IMR-90 (cell line): ENCODE measurements around the gene SORL1. TPM values are rescaled to one million over a fixed set of nuclear protein-coding genes. Genes with fewer than 3 reads are reported as not detected.

Experiments
- ATAC-seq: fragments of 200-7000 bp; cut with Tn5 transposase; 2 replicates; pipeline ENCODE4 v1.9.1; 2020; ENCODE audit warnings: low read depth, mild to moderate bottlenecking, moderate library complexity
- BruUV-seq: library from RNA; stranded (reverse); fragments of 400-500 nt; replicated peaks from 2 replicates; lab custom pipeline; 2021; lab: Mats Ljungman, UMichigan
- CTCF ChIA-PET: fragments of 300-600 bp; formaldehyde crosslinking; extraction: SDS; loops from one replicate; lab custom pipeline; 2021; ENCODE audit warnings: antibody characterized with exemption; lab: Yijun Ruan, JAX
- POLR2A ChIA-PET: fragments of 300-600 bp; sonication (Branson Sonifier 250); formaldehyde crosslinking; loops from one replicate; lab custom pipeline; 2022; ENCODE audit warnings: antibody characterized with exemption; ENCODE audit not compliant: unreplicated experiment; lab: Charles Lee
- DNase-seq: peaks from one replicate; pipeline ENCODE4 v3.0.0; 2013
- H2AFZ ChIP-seq: replicated peaks from 2 replicates; pipeline ENCODE3; 2013; ENCODE audit warnings: low read length, mild to moderate bottlenecking; ENCODE audit not compliant: poor library complexity
- H2AK5ac ChIP-seq: 2 replicates; pipeline ENCODE4 v1.6.1; 2013; ENCODE audit warnings: low read depth, low read length, inconsistent platforms
- H2AK9ac ChIP-seq: replicated peaks from 2 replicates; pipeline ENCODE3; 2013; ENCODE audit warnings: mild to moderate bottlenecking, low read depth, low read length, moderate library complexity; ENCODE audit not compliant: poor library complexity
- H2BK120ac ChIP-seq: 2 replicates; pipeline ENCODE4 v1.6.1; 2013; ENCODE audit warnings: low read depth, low read length, inconsistent platforms
- H2BK15ac ChIP-seq: 3 replicates; pipeline ENCODE4 v1.6.1; 2013; ENCODE audit warnings: low read depth, low read length, inconsistent platforms
- H2BK20ac ChIP-seq: 2 replicates; pipeline ENCODE4 v1.6.1; 2013; ENCODE audit warnings: low read depth, mild to moderate bottlenecking, inconsistent platforms, low read length, moderate library complexity
- H2BK5ac ChIP-seq: 2 replicates; pipeline ENCODE4 v1.6.1; 2013; ENCODE audit warnings: mild to moderate bottlenecking, low read depth, low read length, inconsistent platforms; ENCODE audit not compliant: poor library complexity, severe bottlenecking
- H3K14ac ChIP-seq: replicated peaks from 2 replicates; pipeline ENCODE4 v1.6.1; 2013; ENCODE audit warnings: low read depth, low read length, inconsistent platforms
- H3K18ac ChIP-seq: 2 replicates; pipeline ENCODE4 v1.6.1; 2013; ENCODE audit warnings: low read depth, low read length, control low read depth
- H3K23ac ChIP-seq: 2 replicates; pipeline ENCODE4 v1.6.1; 2013; ENCODE audit warnings: low read depth, low read length, inconsistent platforms
- H3K27ac ChIP-seq: 2 replicates; pipeline ENCODE4 v1.5.1; 2013; ENCODE audit warnings: mild to moderate bottlenecking, control low read depth, low read length; ENCODE audit not compliant: insufficient read depth
- H3K27me3 ChIP-seq: 2 replicates; pipeline ENCODE4 v1.6.1; 2013; ENCODE audit warnings: low read length; ENCODE audit not compliant: control insufficient read depth, insufficient read depth
- H3K36me3 ChIP-seq: 2 replicates; pipeline ENCODE4 v1.6.1; 2013; ENCODE audit warnings: low read length, mixed read lengths; ENCODE audit not compliant: control insufficient read depth, insufficient read depth
- H3K4ac ChIP-seq: 2 replicates; pipeline ENCODE4 v1.6.1; 2013; ENCODE audit warnings: low read depth, low read length, inconsistent platforms
- H3K4me1 ChIP-seq: 2 replicates; pipeline ENCODE4 v1.6.1; 2013; ENCODE audit warnings: low read length, mixed read lengths; ENCODE audit not compliant: control insufficient read depth, insufficient read depth
- H3K4me2 ChIP-seq: 2 replicates; pipeline ENCODE4 v1.6.1; 2013; ENCODE audit warnings: low read depth, mild to moderate bottlenecking, control low read depth, low read length, moderate library complexity
- H3K4me3 ChIP-seq: 2 replicates; pipeline ENCODE4 v1.5.1; 2013; ENCODE audit warnings: low read depth, mild to moderate bottlenecking, control low read depth, low read length, moderate library complexity; ENCODE audit not compliant: insufficient read depth
- H3K56ac ChIP-seq: 2 replicates; pipeline ENCODE4 v1.6.1; 2013; ENCODE audit warnings: low read length, inconsistent platforms; ENCODE audit not compliant: insufficient read depth; ENCODE audit errors: extremely low read depth
- H3K79me1 ChIP-seq, 2 experiments: 2 replicates each; pipeline ENCODE4 v1.6.1; 2013; ENCODE audit warnings: low read length in 2 of 2, inconsistent platforms in 1 of 2, low read depth in 1 of 2
- H3K9ac ChIP-seq: 2 replicates; pipeline ENCODE4 v1.6.1; 2013; ENCODE audit warnings: low read depth, low read length, control low read depth
- H3K9me1 ChIP-seq: 2 replicates; pipeline ENCODE4 v1.6.1; 2013; ENCODE audit warnings: low read length, inconsistent platforms; ENCODE audit not compliant: insufficient read depth
- H3K9me3 ChIP-seq: 2 replicates; pipeline ENCODE4 v1.6.1; 2013; ENCODE audit warnings: low read length; ENCODE audit not compliant: control insufficient read depth, insufficient read depth
- H4K20me1 ChIP-seq: 2 replicates; pipeline ENCODE4 v1.6.1; 2013; ENCODE audit warnings: low read length, inconsistent platforms; ENCODE audit not compliant: insufficient read depth
- H4K5ac ChIP-seq: 2 replicates; pipeline ENCODE4 v1.6.1; 2013; ENCODE audit warnings: mild to moderate bottlenecking, low read depth, low read length, control low read depth
- H4K8ac ChIP-seq, 2 experiments: 2 replicates each; pipeline ENCODE4 v1.6.1; 2013; ENCODE audit warnings: low read depth in 2 of 2, low read length in 2 of 2, control low read depth in 1 of 2, inconsistent platforms in 1 of 2
- H4K91ac ChIP-seq: 2 replicates; pipeline ENCODE4 v1.6.1; 2013; ENCODE audit warnings: low read depth, low read length, inconsistent platforms; ENCODE audit not compliant: insufficient read depth
- BHLHE40 ChIP-seq: fragments of 150-350 bp; IDR thresholded peaks from 2 replicates; pipeline ENCODE4 v1.6.1; 2016; ENCODE audit warnings: mild to moderate bottlenecking, low read depth, low read length
- CEBPB ChIP-seq: IDR thresholded peaks from 2 replicates; pipeline ENCODE4 v1.6.1; 2012; ENCODE audit warnings: low read depth, low read length, improper control_type of control experiment
- CHD1 ChIP-seq: IDR thresholded peaks from 2 replicates; pipeline ENCODE4 v1.6.1; 2012; ENCODE audit warnings: low read depth, low read length, improper control_type of control experiment
- MAFK ChIP-seq: IDR thresholded peaks from 2 replicates; pipeline ENCODE4 v1.6.1; 2012; ENCODE audit warnings: low read depth, low read length, improper control_type of control experiment
- MAZ ChIP-seq: IDR thresholded peaks from 2 replicates; pipeline ENCODE4 v1.6.1; 2012; ENCODE audit warnings: low read depth, mild to moderate bottlenecking, low read length, improper control_type of control experiment, moderate library complexity, borderline replicate concordance
- MXI1 ChIP-seq: IDR thresholded peaks from 2 replicates; pipeline ENCODE4 v1.6.1; 2012; ENCODE audit warnings: low read depth, mild to moderate bottlenecking, low read length, moderate library complexity, borderline replicate concordance
- NFE2L2 ChIP-seq: fragments of 150-350 bp; IDR thresholded peaks from 2 replicates; pipeline ENCODE4 v1.6.1; 2016; ENCODE audit warnings: low read depth, mild to moderate bottlenecking, low read length
- POLR2A ChIP-seq: IDR thresholded peaks from 2 replicates; pipeline ENCODE4 v1.6.1; 2012; ENCODE audit warnings: mild to moderate bottlenecking, low read depth, low read length
- RAD21 ChIP-seq: IDR thresholded peaks from 2 replicates; pipeline ENCODE4 v1.6.1; 2012; ENCODE audit warnings: low read length, improper control_type of control experiment
- RCOR1 ChIP-seq: IDR thresholded peaks from 2 replicates; pipeline ENCODE4 v1.6.1; 2012; ENCODE audit warnings: mild to moderate bottlenecking, low read length, improper control_type of control experiment; ENCODE audit not compliant: insufficient replicate concordance
- RFX5 ChIP-seq: IDR thresholded peaks from 2 replicates; pipeline ENCODE4 v1.8.0; 2012; ENCODE audit warnings: low read depth, mild to moderate bottlenecking, low read length, moderate library complexity
- WGBS, 2 experiments: methylation state at CpG; one replicate each; pipeline versions ENCODE4 v1.1.5 to v1.1.7; 2013; ENCODE audit warnings: missing lambda C conversion rate in 2 of 2; ENCODE audit not compliant: insufficient read length in 1 of 2; ENCODE audit errors: extremely low coverage in 2 of 2; 5-methylcytosine and 5-hydroxymethylcytosine counted together
- dilution Hi-C: fragments of 300-500 bp; cut with HindIII; formaldehyde crosslinking; loops from one replicate; pipeline ENCODE4 v1.14.3; 2018; ENCODE audit warnings: low sequenced_read_pairs; ENCODE audit not compliant: unreplicated experiment
- in situ Hi-C: fragments of 300-500 bp; cut with MboI; formaldehyde crosslinking; loops from 3 replicates; pipeline ENCODE4 v1.14.3; 2019; ENCODE audit warnings: low sequenced_read_pairs, inconsistent platforms, mixed read lengths
- intact Hi-C: fragments of 100-400 bp; cut with micrococcal nuclease; formaldehyde crosslinking; loops from 2 replicates; pipeline ENCODE4 v1.10.0; 2022
- polyA plus RNA-seq, 3 experiments: library from polyadenylated mRNA; depleted of rRNA; stranded (reverse); fragments of >200 nt; gene quantifications; 2 replicates each; pipeline ENCODE4 v1.2.3, GENCODE V29; 2012; ENCODE audit warnings: low replicate concordance in 1 of 3
- total RNA-seq: library from RNA; depleted of rRNA; stranded (reverse); fragments of >200 nt; gene quantifications from 2 replicates; pipeline ENCODE4 v1.2.3, GENCODE V29; 2012
- TF ChIP-seq, protein P1 (sequence below): fragments of 150-350 bp; IDR thresholded peaks from 2 replicates; pipeline ENCODE4 v1.6.1; 2016; ENCODE audit warnings: low read depth, mild to moderate bottlenecking, low read length, moderate library complexity, borderline replicate concordance
- TF ChIP-seq, protein P2 (sequence below): conservative IDR thresholded peaks from 2 replicates; pipeline ENCODE4 v1.5.1; 2012; ENCODE audit warnings: mild to moderate bottlenecking, low read depth, low read length, improper control_type of control experiment
- TF ChIP-seq, protein P3 (sequence below): fragments of 150-350 bp; IDR thresholded peaks from 2 replicates; pipeline ENCODE4 v1.6.1; 2017; ENCODE audit warnings: mild to moderate bottlenecking, antibody characterized with exemption, low read length, low read depth

SORL1 gene
- total and polyA plus RNA-seq, 2 of the 4 experiments (the other 2 are of a cell fraction): 1.0 to 2.0 TPM

DNA sequence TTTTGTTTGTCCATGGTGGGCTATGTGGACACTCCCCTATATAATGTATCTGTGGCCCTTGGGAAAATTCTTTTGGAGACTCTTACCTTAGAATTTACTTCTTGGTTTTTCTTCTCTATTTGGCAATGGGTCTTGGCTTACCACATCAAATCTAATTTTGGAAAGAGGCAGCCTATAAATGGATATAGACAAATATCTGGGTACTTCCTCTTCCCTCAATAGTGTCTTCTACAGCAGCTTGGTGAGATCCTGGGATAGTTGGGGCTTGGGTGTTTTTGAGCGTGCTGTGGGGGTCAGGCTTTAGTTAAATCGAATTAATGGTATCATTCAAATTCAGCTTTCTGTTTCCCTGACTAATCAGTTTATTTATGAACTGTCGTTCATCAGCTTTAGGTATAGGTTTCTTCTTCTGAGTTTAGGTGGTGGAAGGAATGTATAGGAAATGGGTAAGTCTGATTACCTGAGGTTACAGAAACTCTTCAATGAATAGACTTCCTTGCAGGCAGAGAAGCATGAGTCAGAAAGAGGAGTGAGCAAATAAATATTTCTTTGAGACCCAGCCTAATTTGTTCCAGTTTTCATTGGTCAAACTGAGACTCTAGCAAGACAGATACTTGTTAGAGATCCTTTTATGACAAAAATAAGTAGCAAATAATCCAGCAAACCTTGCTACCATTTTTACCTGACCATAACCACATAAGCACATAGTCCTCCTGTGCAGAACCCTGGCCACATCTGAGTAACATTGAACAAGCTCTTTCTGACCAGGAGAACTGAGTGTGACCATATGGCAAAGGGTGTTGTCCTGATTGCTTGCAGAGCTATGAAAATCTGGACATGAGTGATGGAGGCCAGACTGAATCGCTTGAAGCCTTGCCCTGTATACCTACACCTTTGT, 69.3 kb downstream of the SORL1 start:
- Histone ChIP-seq H4K20me1 (no peaks in the 10 kb centered on the region), H2BK5ac (no peak overlapping the region), H3K9ac (no peak overlapping the region), H3K4me1 (peaks cover 3% of the 10 kb centered on the region), H2BK15ac (no peak overlapping the region), H2BK20ac (no peak overlapping the region), H3K14ac (no peak overlapping the region; the same call in 1 of the 2 replicates), H3K4me2 (no peak overlapping the region), H2AK9ac (no peak overlapping the region), H3K4ac (no peak overlapping the region), H3K9me1 (0 out of 2 replicates have a peak, but pooled peaks cover 4% of the 10 kb centered on the region), H3K36me3 (no peaks in the 10 kb centered on the region), H3K23ac (no peak overlapping the region), H3K18ac (no peak overlapping the region; the same call in 1 of the 2 replicates), H3K79me1 (no peaks in the 10 kb centered on the region), H3K27ac (no peak overlapping the region), H3K4me3 (no peak overlapping the region), H3K9me3 (peaks cover 3% of the 10 kb centered on the region; the same call in 1 of the 2 replicates), H4K91ac (no peak overlapping the region), H3K56ac (no peak overlapping the region), H2AFZ (no peak overlapping the region), H2AK5ac (no peak overlapping the region), H2BK120ac (no peak overlapping the region), H3K27me3 (no peaks in the 10 kb centered on the region), H4K5ac (no peak overlapping the region), H4K8ac (no peak overlapping the region)
- ATAC-seq (no peak), DNase-seq (peak; percentile 8)
- BruUV-seq: no TSS peak
- WGBS, 2 experiments: no CpG with 5 or more reads among the region's 4 CpGs
- dilution Hi-C loops: no loop called here
- POLR2A ChIA-PET: no interaction called here
- in situ Hi-C loops: no loop called here
- intact Hi-C loops: no loop called here
- CTCF ChIA-PET: interaction anchor here (1.3 kb wide), 1 partner anchor 12 kb away, joined by 6 read pairs; no protein-coding TSS in a partner anchor
- TF ChIP-seq, protein P1, sequence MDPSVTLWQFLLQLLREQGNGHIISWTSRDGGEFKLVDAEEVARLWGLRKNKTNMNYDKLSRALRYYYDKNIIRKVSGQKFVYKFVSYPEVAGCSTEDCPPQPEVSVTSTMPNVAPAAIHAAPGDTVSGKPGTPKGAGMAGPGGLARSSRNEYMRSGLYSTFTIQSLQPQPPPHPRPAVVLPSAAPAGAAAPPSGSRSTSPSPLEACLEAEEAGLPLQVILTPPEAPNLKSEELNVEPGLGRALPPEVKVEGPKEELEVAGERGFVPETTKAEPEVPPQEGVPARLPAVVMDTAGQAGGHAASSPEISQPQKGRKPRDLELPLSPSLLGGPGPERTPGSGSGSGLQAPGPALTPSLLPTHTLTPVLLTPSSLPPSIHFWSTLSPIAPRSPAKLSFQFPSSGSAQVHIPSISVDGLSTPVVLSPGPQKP: no peak
- TF ChIP-seq MXI1 (no peak), RAD21 (no peak), NFE2L2 (no peak), POLR2A (no peak), CHD1 (no peak), MAFK (no peak), RCOR1 (no peak), CEBPB (no peak), BHLHE40 (no peak), MAZ (no peak), RFX5 (no peak)
- TF ChIP-seq, protein P2, sequence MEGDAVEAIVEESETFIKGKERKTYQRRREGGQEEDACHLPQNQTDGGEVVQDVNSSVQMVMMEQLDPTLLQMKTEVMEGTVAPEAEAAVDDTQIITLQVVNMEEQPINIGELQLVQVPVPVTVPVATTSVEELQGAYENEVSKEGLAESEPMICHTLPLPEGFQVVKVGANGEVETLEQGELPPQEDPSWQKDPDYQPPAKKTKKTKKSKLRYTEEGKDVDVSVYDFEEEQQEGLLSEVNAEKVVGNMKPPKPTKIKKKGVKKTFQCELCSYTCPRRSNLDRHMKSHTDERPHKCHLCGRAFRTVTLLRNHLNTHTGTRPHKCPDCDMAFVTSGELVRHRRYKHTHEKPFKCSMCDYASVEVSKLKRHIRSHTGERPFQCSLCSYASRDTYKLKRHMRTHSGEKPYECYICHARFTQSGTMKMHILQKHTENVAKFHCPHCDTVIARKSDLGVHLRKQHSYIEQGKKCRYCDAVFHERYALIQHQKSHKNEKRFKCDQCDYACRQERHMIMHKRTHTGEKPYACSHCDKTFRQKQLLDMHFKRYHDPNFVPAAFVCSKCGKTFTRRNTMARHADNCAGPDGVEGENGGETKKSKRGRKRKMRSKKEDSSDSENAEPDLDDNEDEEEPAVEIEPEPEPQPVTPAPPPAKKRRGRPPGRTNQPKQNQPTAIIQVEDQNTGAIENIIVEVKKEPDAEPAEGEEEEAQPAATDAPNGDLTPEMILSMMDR: no peak
- TF ChIP-seq, protein P3, sequence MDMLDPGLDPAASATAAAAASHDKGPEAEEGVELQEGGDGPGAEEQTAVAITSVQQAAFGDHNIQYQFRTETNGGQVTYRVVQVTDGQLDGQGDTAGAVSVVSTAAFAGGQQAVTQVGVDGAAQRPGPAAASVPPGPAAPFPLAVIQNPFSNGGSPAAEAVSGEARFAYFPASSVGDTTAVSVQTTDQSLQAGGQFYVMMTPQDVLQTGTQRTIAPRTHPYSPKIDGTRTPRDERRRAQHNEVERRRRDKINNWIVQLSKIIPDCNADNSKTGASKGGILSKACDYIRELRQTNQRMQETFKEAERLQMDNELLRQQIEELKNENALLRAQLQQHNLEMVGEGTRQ: no peak
